ENCODE results near the gene SUPT3H.

Gene SUPT3H

GRCh38 chr6:45376310-45377042 is 1.3 kb downstream of the SUPT3H start:
- Histone ChIP-seq H3K4me3 (peak overlapping the region; percentile 68), H3K27me3 (ENCODE audit: low read depth) (no peaks in the 10 kb centered on the region), H3K9me3 (no peaks in the 10 kb centered on the region), H3K36me3 (replicated peaks) (no peaks in the 10 kb centered on the region), H3K4me1 (peaks cover 12% of the 10 kb centered on the region)
- in situ Hi-C loops (cut with MboI; ENCODE audit: low sequenced_read_pairs) = no loop called here
- peak in 1 of 2 experiments; percentile 31 for DNase-seq (ENCODE audit: low spot score in 2 of 2)

GRCh38 chr6:45375449-45375848 is 2.3 kb downstream of the SUPT3H start:
- no peaks in the 10 kb centered on the region for H3K36me3 ChIP-seq (replicated peaks)
- peaks cover 12% of the 10 kb centered on the region for H3K4me1 ChIP-seq
- no peak overlapping the region for H3K4me3 ChIP-seq
- H3K9me3 ChIP-seq = no peaks in the 10 kb centered on the region
- no peaks in the 10 kb centered on the region for H3K27me3 ChIP-seq (ENCODE audit: low read depth)
- DNase-seq (ENCODE audit: low spot score in 2 of 2) = no peak
- in situ Hi-C loops (cut with MboI; ENCODE audit: low sequenced_read_pairs) = no loop called here

GRCh38 chr6:45371924-45372573 is 5.7 kb downstream of the SUPT3H start:
- H3K4me1 ChIP-seq = peaks cover 6% of the 10 kb centered on the region
- no peaks in the 10 kb centered on the region for H3K9me3 ChIP-seq
- no peak overlapping the region for H3K4me3 ChIP-seq
- no peak for DNase-seq (ENCODE audit: low spot score in 2 of 2)
- no peaks in the 10 kb centered on the region for H3K36me3 ChIP-seq (replicated peaks)
- in situ Hi-C loops (cut with MboI; ENCODE audit: low sequenced_read_pairs) = no loop called here
- H3K27me3 ChIP-seq (ENCODE audit: low read depth) = no peaks in the 10 kb centered on the region

DNA sequence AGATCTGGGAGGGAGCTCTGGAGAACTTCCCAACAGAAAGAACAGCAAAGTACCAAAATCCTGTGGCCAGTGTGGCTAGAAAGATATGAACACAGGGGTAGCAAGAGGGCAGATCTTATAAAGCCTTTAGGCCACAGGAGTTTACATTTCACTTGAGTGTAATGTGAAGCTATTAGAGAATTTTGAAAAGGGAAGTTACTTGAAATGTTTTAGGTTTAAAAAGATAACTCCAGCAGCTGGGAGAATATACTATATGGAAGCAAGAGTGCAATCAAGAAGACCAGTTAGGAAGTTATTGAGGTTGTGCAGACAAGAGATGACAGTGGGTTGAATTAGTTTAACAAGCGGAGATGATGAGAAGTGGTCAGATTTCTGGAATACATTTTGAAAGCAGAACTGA is 7.9 kb downstream of the SUPT3H start:
- Histone ChIP-seq H3K4me1 (no peaks in the 10 kb centered on the region; the same call in 1 of the 2 replicates), H3K4me3 (no peak overlapping the region), H3K36me3 (replicated peaks) (no peaks in the 10 kb centered on the region), H3K9me3 (no peaks in the 10 kb centered on the region), H3K27me3 (ENCODE audit: low read depth) (no peaks in the 10 kb centered on the region)
- DNase-seq (ENCODE audit: low spot score in 2 of 2) = no peak
- in situ Hi-C loops (cut with MboI; ENCODE audit: low sequenced_read_pairs) = no loop called here

DNA sequence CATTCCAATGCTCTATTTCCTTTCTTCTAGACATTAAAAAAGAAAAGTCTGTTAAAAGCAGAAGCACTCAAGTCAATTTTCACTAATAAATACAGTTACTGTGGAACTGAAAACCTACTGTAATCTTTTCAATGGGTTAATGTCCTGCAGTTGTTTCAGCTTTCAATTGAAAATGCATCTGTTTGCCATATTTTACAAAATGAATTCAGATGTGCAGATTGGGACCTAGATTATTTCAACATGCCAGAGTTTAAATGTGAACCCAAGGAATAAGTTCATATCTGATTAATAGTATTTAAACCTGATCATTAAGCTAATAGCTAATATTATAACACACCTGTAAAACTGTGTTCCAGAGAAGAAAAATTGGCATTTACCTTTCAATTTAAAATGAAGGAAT is 9.7 kb downstream of the SUPT3H start:
- Histone ChIP-seq H3K9me3 (no peaks in the 10 kb centered on the region), H3K27me3 (ENCODE audit: low read depth) (no peaks in the 10 kb centered on the region), H3K4me3 (no peak overlapping the region), H3K4me1 (no peaks in the 10 kb centered on the region; the same call in 1 of the 2 replicates), H3K36me3 (replicated peaks) (no peaks in the 10 kb centered on the region)
- in situ Hi-C loops (cut with MboI; ENCODE audit: low sequenced_read_pairs) = no loop called here
- no peak for DNase-seq (ENCODE audit: low spot score in 2 of 2)

DNA sequence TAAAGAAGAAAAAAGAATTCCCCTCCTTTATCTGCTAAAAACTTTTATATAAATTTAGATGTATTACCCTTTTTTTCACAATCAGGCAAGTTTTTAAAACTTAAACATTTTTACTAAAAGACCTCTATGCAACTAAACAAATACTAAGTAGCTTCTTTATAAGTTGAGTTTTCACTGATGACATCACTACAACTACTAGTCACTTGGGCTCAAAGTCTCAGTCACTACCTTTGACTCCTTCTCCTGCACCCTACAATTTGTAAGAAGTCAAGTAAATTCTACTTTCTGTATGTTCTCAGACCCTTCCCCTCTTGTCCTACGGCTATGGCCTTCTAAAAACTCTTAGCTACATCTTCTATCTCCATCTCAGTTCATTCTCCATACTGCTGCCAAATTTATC is 11.2 kb downstream of the SUPT3H start:
- no peaks in the 10 kb centered on the region for H3K36me3 ChIP-seq (replicated peaks)
- H3K9me3 ChIP-seq = no peaks in the 10 kb centered on the region
- no peak overlapping the region for H3K4me3 ChIP-seq
- no peaks in the 10 kb centered on the region for H3K27me3 ChIP-seq (ENCODE audit: low read depth)
- DNase-seq (ENCODE audit: low spot score in 2 of 2) = no peak
- no peaks in the 10 kb centered on the region; the same call in 1 of the 2 replicates for H3K4me1 ChIP-seq
- in situ Hi-C loops (cut with MboI; ENCODE audit: low sequenced_read_pairs) = no loop called here

- no peaks in the 10 kb centered on the region for H3K9me3 ChIP-seq
- no peaks in the 10 kb centered on the region for H3K36me3 ChIP-seq (replicated peaks)
- H3K4me1 ChIP-seq = no peaks in the 10 kb centered on the region
- H3K4me3 ChIP-seq = no peak overlapping the region
- H3K27me3 ChIP-seq (ENCODE audit: low read depth) = no peaks in the 10 kb centered on the region
- in situ Hi-C loops (cut with MboI; ENCODE audit: low sequenced_read_pairs) = no loop called here
- DNase-seq (ENCODE audit: low spot score in 2 of 2) = no peak
Measured at GRCh38 chr6:45365036-45365435, 12.7 kb downstream of the SUPT3H start.

DNA sequence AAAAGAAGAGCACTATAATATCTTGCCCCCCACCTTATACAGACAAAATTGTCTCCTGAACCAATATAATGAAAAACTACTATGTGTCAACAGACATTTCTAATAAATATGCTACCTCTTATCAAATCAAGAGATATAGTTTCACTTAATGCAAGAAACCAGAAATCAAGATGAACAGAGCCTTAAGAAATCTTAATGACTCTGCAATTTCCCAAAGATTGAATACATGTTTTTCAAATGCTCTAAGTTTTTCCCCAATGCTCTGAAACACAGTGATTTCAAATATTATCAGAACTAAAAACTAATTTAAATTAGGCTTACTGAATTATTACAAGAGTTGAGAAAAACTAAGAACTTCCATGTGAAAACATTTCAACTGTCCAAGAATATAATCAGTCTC is 13.3 kb downstream of the SUPT3H start:
- H3K4me1 ChIP-seq = no peaks in the 10 kb centered on the region
- H3K4me3 ChIP-seq = no peak overlapping the region
- in situ Hi-C loops (cut with MboI; ENCODE audit: low sequenced_read_pairs) = no loop called here
- H3K27me3 ChIP-seq (ENCODE audit: low read depth) = no peaks in the 10 kb centered on the region
- H3K9me3 ChIP-seq = no peaks in the 10 kb centered on the region
- no peaks in the 10 kb centered on the region for H3K36me3 ChIP-seq (replicated peaks)
- DNase-seq (ENCODE audit: low spot score in 2 of 2) = no peak

DNA sequence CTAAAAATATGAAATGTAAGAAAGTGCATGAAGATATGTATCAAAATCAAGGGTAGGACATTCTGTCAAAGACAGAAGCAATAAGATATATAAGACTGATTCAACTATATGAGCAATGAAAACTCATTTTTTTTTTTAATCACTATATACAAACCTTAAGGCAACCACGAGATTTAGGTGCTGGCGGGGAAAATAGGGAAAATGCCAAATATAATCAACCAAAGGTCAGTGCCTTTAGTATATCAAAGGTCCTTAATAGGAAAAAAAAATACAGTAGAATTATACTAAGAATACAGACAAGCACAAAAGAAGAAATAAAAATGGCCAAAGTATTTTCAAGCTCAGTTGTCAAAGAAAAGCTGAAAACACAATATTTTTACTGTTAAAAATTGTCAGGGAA is 24.1 kb downstream of the SUPT3H start:
- no peak overlapping the region for H3K4me3 ChIP-seq
- H3K9me3 ChIP-seq = no peaks in the 10 kb centered on the region
- in situ Hi-C loops (cut with MboI; ENCODE audit: low sequenced_read_pairs) = no loop called here
- no peak for DNase-seq (ENCODE audit: low spot score in 2 of 2)
- no peaks in the 10 kb centered on the region for H3K27me3 ChIP-seq (ENCODE audit: low read depth)
- H3K36me3 ChIP-seq (replicated peaks) = no peaks in the 10 kb centered on the region
- H3K4me1 ChIP-seq = no peaks in the 10 kb centered on the region

- in situ Hi-C loops (cut with MboI; ENCODE audit: low sequenced_read_pairs) = no loop called here
- no peaks in the 10 kb centered on the region for H3K4me1 ChIP-seq
- H3K36me3 ChIP-seq (replicated peaks) = no peaks in the 10 kb centered on the region
- H3K4me3 ChIP-seq = no peak overlapping the region
- H3K27me3 ChIP-seq (ENCODE audit: low read depth) = no peaks in the 10 kb centered on the region
- DNase-seq (ENCODE audit: low spot score in 2 of 2) = no peak
- H3K9me3 ChIP-seq = no peaks in the 10 kb centered on the region
Measured at GRCh38 chr6:45351667-45352066, 26.1 kb downstream of the SUPT3H start.

- no peaks in the 10 kb centered on the region for H3K27me3 ChIP-seq (ENCODE audit: low read depth)
- in situ Hi-C loops (cut with MboI; ENCODE audit: low sequenced_read_pairs) = no loop called here
- H3K4me1 ChIP-seq = no peaks in the 10 kb centered on the region
- no peaks in the 10 kb centered on the region for H3K9me3 ChIP-seq
- H3K36me3 ChIP-seq (replicated peaks) = no peaks in the 10 kb centered on the region
- no peak overlapping the region for H3K4me3 ChIP-seq
- no peak for DNase-seq (ENCODE audit: low spot score in 2 of 2)
Measured at GRCh38 chr6:45351076-45351475, 26.7 kb downstream of the SUPT3H start.

DNA sequence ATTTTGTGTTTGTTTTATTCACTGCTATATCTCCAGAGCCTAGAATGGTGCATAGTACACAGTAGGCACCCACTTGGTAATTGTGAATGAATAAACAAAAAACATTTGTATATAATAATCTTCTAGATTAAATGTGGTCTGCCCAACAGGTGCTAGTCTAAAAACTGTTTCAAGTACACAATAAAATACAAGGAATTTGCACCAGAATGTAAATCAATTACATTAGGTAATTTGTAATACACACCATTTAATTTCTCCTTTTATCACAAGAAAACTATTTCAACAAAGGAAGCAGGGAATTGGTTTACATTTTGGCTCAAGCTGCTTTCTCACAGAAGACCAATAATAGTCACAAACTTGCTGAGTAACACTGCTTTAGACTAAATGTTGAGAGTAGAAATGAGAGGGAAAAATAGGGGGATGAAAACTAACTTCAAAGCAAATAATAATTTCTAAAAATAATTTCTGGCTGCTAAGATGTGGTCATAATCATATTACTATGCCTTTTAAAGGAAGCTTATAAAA is 27.5 kb downstream of the SUPT3H start:
- Histone ChIP-seq H3K36me3 (replicated peaks) (no peaks in the 10 kb centered on the region), H3K9me3 (no peaks in the 10 kb centered on the region), H3K4me3 (no peak overlapping the region), H3K4me1 (no peaks in the 10 kb centered on the region), H3K27me3 (ENCODE audit: low read depth) (no peaks in the 10 kb centered on the region)
- in situ Hi-C loops (cut with MboI; ENCODE audit: low sequenced_read_pairs) = no loop called here
- DNase-seq (ENCODE audit: low spot score in 2 of 2) = no peak

GRCh38 chr6:45344900-45345299 is 32.8 kb downstream of the SUPT3H start:
- Histone ChIP-seq H3K27me3 (ENCODE audit: low read depth) (peaks cover 3% of the 10 kb centered on the region; the same call in 1 of the 2 replicates), H3K36me3 (replicated peaks) (no peaks in the 10 kb centered on the region), H3K4me1 (peaks cover 10% of the 10 kb centered on the region), H3K4me3 (no peak overlapping the region), H3K9me3 (no peaks in the 10 kb centered on the region)
- no peak for DNase-seq (ENCODE audit: low spot score in 2 of 2)
- in situ Hi-C loops (cut with MboI; ENCODE audit: low sequenced_read_pairs) = no loop called here

GRCh38 chr6:45328523-45328922 is 49.2 kb downstream of the SUPT3H start:
- DNase-seq (ENCODE audit: low spot score in 2 of 2) = no peak
- H3K4me1 ChIP-seq = peaks cover 33% of the 10 kb centered on the region
- in situ Hi-C loops (cut with MboI; ENCODE audit: low sequenced_read_pairs) = no loop called here
- no peaks in the 10 kb centered on the region for H3K36me3 ChIP-seq (replicated peaks)
- H3K4me3 ChIP-seq = no peak overlapping the region
- no peaks in the 10 kb centered on the region for H3K27me3 ChIP-seq (ENCODE audit: low read depth)
- no peaks in the 10 kb centered on the region for H3K9me3 ChIP-seq
